SK-N-MC (cell line): ENCODE measurements around the gene ZNF33B.

Experiments
- DNase-seq: peaks from one replicate; pipeline ENCODE4 v3.0.0-alpha.2; 2011; ENCODE audit warnings: low read depth, low spot score
- H3K27ac ChIP-seq: fragments of 200-600 bp; sonication (generic); 2 replicates; pipeline ENCODE4 v1.5.1; 2016; ENCODE audit warnings: mixed run types
- H3K36me3 ChIP-seq: fragments of 200-600 bp; sonication (generic); 2 replicates; pipeline ENCODE4 v1.6.1; 2017; ENCODE audit warnings: antibody characterized with exemption, low read length, mixed read lengths; ENCODE audit not compliant: insufficient read depth
- H3K4me3 ChIP-seq: fragments of 200-600 bp; sonication (generic); 2 replicates; pipeline ENCODE4 v1.5.1; 2016
- H3K9ac ChIP-seq: fragments of 200-600 bp; sonication (generic); 2 replicates; pipeline ENCODE4 v1.8.0; 2017; ENCODE audit warnings: mixed run types, mixed read lengths; ENCODE audit not compliant: insufficient read length
- H3K9me3 ChIP-seq: fragments of 200-600 bp; sonication (generic); 2 replicates; pipeline ENCODE4 v1.6.1; 2017; ENCODE audit warnings: low read depth, mild to moderate bottlenecking, antibody characterized with exemption, low read length, moderate library complexity, mixed read lengths
- EZH2 ChIP-seq: fragments of 200-600 bp; sonication (generic); IDR thresholded peaks from one replicate; pipeline ENCODE4 v1.6.1; 2017; ENCODE audit warnings: antibody characterized with exemption
- FOXP2 ChIP-seq: optimal IDR thresholded peaks from 2 replicates; pipeline ENCODE3; 2011; ENCODE audit warnings: mild to moderate bottlenecking, moderate library complexity; ENCODE audit not compliant: insufficient read depth; ENCODE audit errors: extremely low read length, control extremely low read depth
- POLR2AphosphoS5 ChIP-seq: IDR thresholded peaks from 2 replicates; pipeline ENCODE4 v1.6.1; 2012; ENCODE audit warnings: mild to moderate bottlenecking, low read depth, low read length, borderline replicate concordance

The ZNF33B gene

DNA sequence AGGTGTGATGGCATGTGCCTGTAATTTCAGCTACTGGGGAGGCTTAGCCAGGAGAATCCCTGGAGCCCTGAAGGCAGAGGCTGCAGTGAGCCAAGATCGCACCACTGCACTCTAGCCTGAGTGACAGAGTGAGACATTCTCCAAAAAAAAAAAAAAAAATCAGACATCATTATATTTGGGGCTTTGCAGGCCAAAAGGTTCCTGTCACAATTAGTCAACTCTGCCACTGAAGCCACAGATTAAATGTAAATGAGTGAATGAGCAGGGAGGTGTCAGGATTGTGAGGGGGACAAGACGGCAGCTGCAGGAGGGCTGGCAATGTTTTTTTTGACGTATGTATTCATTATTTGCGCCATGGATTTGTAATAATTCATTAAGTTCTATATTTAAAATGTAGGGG is 3.3 kb downstream of the ZNF33B start:
- Histone ChIP-seq H3K36me3 (peaks cover 3% of the 10 kb centered on the region; the same call in 1 of the 2 replicates), H3K4me3 (no peak overlapping the region), H3K9ac (no peak overlapping the region), H3K27ac (no peak overlapping the region), H3K9me3 (no peaks in the 10 kb centered on the region)
- TF ChIP-seq FOXP2 = no peak
- TF ChIP-seq POLR2AphosphoS5 = no peak
- TF ChIP-seq EZH2 = no peak
- DNase-seq = no peak

DNA sequence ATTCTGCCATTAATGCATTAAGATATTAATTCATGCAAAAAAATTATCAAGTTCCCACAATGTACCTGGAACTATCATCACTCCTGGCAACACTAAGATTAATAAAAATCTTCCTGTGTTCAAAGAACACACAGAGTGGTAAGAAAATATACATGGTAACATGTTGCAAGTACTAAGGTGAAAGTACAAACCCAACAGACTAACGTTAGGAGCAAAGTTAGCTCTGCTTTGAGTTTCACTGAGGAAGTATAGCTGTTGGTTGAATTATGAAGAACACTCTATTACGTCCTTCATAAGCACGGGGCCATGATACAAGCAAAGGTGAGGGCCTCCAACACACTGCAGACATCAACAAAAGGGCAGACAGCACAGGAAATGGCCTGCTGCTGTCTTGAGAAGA is 5.8 kb downstream of the ZNF33B start:
- TF ChIP-seq EZH2 = no peak
- TF ChIP-seq FOXP2 = no peak
- TF ChIP-seq POLR2AphosphoS5 = no peak
- no peaks in the 10 kb centered on the region for H3K9me3 ChIP-seq
- H3K9ac ChIP-seq = no peak overlapping the region
- H3K27ac ChIP-seq = no peak overlapping the region
- H3K36me3 ChIP-seq = peaks cover 12% of the 10 kb centered on the region; the same call in 1 of the 2 replicates
- no peak for DNase-seq
- H3K4me3 ChIP-seq = no peak overlapping the region

DNA sequence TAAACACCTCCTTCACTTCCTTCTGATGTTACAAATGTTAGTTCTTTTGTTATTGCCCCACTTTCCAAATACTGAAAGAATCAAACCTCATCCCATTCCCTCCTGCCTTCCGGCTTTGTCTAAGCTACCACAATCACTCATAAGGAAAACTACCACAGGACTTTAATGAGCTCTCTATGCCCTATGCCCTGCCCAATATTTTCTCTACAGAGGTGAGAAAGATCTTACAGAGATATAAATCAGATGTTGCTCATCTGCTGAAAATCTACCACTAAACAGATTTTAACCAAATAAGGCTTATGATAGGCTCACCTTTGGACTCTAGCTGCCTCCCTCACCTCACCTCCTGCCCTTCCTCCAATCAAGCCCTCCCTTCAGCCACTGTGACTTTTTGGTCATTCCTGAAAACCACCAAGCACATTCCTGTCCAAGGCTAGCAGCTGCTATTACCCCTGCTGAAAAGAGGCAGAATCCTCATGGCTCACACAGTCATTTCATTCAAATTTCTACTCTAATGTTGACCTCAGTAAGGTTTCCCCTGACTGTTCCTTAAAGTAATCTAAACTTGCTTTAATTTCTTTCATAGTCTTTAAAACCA is 7.7 kb downstream of the ZNF33B start:
- H3K36me3 ChIP-seq = peaks cover 16% of the 10 kb centered on the region; the same call in 1 of the 2 replicates
- TF ChIP-seq FOXP2 (no peak), POLR2AphosphoS5 (no peak), EZH2 (no peak)
- no peak overlapping the region for H3K9ac ChIP-seq

DNA sequence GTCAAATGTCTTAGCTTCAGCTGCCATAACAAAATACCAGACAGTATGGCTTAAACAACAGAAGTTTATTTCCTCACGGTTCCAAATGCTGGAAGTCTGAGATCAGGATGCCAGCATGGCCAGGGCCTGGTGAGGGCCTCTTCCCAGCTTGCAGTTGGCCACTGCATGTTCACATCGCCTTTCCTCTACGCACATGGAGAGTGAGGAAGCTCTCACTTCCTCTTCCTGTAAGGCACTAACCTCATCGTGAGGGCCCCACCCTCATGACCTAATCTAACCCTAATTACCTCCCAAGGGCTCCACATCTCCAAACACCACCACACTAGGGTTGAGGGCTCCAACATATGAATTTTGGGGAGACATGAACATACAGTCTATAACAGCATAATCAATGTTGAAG is 14.4 kb downstream of the ZNF33B start:
- no peaks in the 10 kb centered on the region for H3K9me3 ChIP-seq
- H3K36me3 ChIP-seq = peaks cover 19% of the 10 kb centered on the region; the same call in 1 of the 2 replicates
- no peak overlapping the region for H3K27ac ChIP-seq
- H3K4me3 ChIP-seq = no peak overlapping the region
- no peak for DNase-seq
- TF ChIP-seq EZH2 (no peak), POLR2AphosphoS5 (no peak), FOXP2 (no peak)
- no peak overlapping the region for H3K9ac ChIP-seq

More for the DNA sequence above, 7.7 kb downstream of the ZNF33B start:
- H3K4me3 ChIP-seq = no peak overlapping the region
- no peaks in the 10 kb centered on the region for H3K9me3 ChIP-seq
- DNase-seq = no peak
- H3K27ac ChIP-seq = peak overlapping the region; percentile 25; the same call in 1 of the 2 replicates

DNA sequence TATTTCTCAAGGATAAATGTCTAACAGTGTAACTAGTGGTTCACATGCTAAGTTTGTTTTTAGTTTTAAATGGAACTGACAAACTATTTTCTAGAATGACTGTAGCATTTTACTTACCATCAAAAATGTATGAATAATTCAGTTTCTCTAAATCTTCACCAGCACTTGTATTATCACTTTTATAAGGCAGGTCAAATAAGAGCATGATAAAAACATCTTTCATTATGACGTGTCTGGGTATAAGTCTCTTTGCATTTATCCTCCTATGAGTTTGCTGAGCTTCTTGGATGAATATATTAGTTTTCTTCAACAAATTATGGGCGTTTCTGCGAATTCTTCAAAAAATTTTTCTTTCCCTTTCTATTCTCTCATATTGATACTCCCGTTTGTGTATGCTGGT is 19.9 kb downstream of the ZNF33B start:
- Histone ChIP-seq H3K9me3 (no peaks in the 10 kb centered on the region), H3K27ac (no peak overlapping the region), H3K36me3 (peaks cover 8% of the 10 kb centered on the region; the same call in 1 of the 2 replicates), H3K9ac (no peak overlapping the region), H3K4me3 (no peak overlapping the region)
- no peak for DNase-seq
- no peak for TF ChIP-seq FOXP2
- no peak for TF ChIP-seq EZH2
- TF ChIP-seq POLR2AphosphoS5 = no peak

DNA sequence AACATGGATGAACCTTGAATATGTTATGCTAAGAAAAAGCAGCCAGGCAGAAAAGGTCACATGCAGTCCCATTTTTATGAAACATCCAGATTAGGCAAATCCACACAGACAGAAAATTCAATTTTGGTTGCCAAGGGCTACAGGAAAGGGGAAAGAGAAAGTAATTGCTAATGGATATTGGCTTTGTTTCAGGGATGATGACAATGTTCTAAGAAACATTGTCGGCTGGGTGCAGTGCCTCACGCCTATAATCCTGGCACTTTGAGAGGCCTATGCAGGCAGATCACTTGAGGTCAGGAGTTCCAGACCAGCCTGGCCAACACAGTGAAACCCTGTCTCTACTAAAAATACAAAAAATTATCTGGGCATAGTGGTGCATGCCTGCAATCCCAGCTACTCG is 23.0 kb downstream of the ZNF33B start:
- Histone ChIP-seq H3K9ac (no peak overlapping the region), H3K36me3 (peaks cover 11% of the 10 kb centered on the region; the same call in 1 of the 2 replicates), H3K9me3 (no peaks in the 10 kb centered on the region), H3K27ac (no peak overlapping the region), H3K4me3 (no peak overlapping the region)
- no peak for TF ChIP-seq POLR2AphosphoS5
- no peak for TF ChIP-seq FOXP2
- no peak for TF ChIP-seq EZH2
- DNase-seq = no peak

DNA sequence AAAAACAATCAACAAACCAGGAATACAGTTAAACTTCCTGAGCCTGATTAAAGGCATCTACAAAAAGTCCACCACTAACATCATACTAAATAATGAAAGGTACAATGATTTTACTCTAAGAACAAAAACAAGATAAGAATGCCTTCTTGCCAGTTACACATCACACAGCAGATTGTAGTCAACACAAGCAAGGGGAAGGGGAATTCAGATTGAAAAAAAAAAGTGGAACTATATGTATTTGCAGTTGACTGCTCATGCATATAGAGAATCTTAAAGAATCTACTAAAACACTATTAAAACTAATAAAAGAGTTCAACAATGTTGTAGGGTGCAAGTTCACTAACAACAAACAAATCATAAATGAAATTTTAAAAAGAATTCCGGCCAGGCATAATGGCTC is 28.5 kb downstream of the ZNF33B start:
- Histone ChIP-seq H3K9ac (no peak overlapping the region), H3K4me3 (no peak overlapping the region), H3K9me3 (no peaks in the 10 kb centered on the region), H3K36me3 (peaks cover 10% of the 10 kb centered on the region; the same call in 1 of the 2 replicates), H3K27ac (no peak overlapping the region)
- no peak for DNase-seq
- TF ChIP-seq EZH2 (no peak), POLR2AphosphoS5 (no peak), FOXP2 (no peak)

DNA sequence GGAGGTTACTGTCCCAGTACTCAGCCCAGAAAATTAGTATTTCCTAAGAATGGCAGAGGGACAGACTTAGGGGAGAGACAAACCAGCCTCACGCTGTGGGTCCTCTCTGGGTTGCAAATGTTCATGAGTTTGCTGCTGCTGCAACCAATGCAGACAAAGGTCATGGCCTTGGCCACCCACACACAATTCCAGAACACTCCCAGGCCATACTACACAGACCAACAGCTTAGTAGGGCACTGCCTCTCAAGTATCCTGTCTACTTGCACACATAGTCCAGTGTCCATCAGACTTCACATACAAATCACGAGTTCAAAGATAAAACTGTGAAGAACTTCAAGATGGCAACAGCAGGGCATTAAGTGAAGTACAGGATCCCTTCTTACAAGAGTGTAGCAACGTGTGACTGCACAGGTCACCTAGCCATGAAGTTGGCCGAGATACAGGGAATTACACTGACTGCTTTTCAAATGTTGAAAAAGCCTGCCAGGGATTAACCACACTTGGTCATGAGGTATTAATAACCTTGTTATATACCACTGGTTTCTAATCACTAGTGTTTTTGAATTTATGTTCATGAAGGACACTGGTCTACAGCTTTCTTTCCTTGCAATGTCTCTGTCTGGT is 40.0 kb downstream of the ZNF33B start:
- no peak for TF ChIP-seq FOXP2
- TF ChIP-seq EZH2 = no peak
- TF ChIP-seq POLR2AphosphoS5 = no peak
- H3K9ac ChIP-seq = no peak overlapping the region
- peaks cover 18% of the 10 kb centered on the region; the same call in 1 of the 2 replicates for H3K36me3 ChIP-seq
- no peak overlapping the region for H3K4me3 ChIP-seq
- H3K27ac ChIP-seq = no peak overlapping the region
- H3K9me3 ChIP-seq = no peaks in the 10 kb centered on the region
- DNase-seq = no peak
